ENCODE data around the gene NEK1.

DNA sequence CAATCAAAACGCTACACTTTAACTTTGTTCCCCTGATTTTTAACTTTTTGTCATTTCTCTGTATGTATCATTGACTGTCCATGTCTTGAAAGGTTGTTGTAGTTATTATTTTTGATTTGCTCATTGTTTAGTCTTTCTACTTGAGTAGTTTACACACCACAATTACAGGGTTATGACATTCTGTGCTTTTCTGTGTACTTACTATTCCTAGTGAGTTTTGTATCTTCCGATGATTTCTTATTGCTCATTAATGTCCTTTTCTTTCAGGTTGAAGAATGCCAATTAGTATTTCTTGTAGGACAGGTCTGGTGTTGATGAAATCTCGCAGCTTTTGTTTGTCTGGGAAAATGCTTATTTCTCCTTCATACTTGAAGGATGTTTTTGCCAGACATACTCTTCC is 252.4 kb downstream of the NEK1 start:
- TF ChIP-seq, protein P1, sequence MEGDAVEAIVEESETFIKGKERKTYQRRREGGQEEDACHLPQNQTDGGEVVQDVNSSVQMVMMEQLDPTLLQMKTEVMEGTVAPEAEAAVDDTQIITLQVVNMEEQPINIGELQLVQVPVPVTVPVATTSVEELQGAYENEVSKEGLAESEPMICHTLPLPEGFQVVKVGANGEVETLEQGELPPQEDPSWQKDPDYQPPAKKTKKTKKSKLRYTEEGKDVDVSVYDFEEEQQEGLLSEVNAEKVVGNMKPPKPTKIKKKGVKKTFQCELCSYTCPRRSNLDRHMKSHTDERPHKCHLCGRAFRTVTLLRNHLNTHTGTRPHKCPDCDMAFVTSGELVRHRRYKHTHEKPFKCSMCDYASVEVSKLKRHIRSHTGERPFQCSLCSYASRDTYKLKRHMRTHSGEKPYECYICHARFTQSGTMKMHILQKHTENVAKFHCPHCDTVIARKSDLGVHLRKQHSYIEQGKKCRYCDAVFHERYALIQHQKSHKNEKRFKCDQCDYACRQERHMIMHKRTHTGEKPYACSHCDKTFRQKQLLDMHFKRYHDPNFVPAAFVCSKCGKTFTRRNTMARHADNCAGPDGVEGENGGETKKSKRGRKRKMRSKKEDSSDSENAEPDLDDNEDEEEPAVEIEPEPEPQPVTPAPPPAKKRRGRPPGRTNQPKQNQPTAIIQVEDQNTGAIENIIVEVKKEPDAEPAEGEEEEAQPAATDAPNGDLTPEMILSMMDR (conservative IDR thresholded peaks at IDR 0.05; ENCODE audit: low read depth, low read length), result no peak
- TF ChIP-seq, protein P2, sequence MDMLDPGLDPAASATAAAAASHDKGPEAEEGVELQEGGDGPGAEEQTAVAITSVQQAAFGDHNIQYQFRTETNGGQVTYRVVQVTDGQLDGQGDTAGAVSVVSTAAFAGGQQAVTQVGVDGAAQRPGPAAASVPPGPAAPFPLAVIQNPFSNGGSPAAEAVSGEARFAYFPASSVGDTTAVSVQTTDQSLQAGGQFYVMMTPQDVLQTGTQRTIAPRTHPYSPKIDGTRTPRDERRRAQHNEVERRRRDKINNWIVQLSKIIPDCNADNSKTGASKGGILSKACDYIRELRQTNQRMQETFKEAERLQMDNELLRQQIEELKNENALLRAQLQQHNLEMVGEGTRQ (IDR thresholded peaks at IDR 0.05; ENCODE audit: low read depth, low read length), result no peak
- TF ChIP-seq MAZ (IDR thresholded peaks at IDR 0.05; ENCODE audit: borderline replicate concordance, low read depth, low read length) (no peak), POLR2A (IDR thresholded peaks at IDR 0.05; ENCODE audit: low read depth, low read length) (no peak), MXI1 (IDR thresholded peaks at IDR 0.05; ENCODE audit: borderline replicate concordance, low read depth, low read length) (no peak), RAD21 (IDR thresholded peaks at IDR 0.05; ENCODE audit: low read length) (no peak), CEBPB (IDR thresholded peaks at IDR 0.05; ENCODE audit: low read depth, low read length) (no peak)

All from IMR-90 (cell line).